HG02571 (cell line): ENCODE data around the gene KCNH1.
"Not testable (repeated sequence)": the region's sequence is repeated elsewhere in the genome, so short reads cannot be mapped to it uniquely, and the experiment has no call there.

Experiments
- ATAC-seq: cut with Tn5 transposase; IDR thresholded peaks from one replicate; pipeline ENCODE4 v1.9.1; 2021; ENCODE audit warnings: mild to moderate bottlenecking, moderate library complexity; ENCODE audit not compliant: unreplicated experiment

KCNH1 gene

GRCh38 chr1:210691039-210691610, 442.8 kb downstream of the KCNH1 start:
- ATAC-seq = no peak

GRCh38 chr1:210690236-210690635, 443.7 kb downstream of the KCNH1 start:
- no peak for ATAC-seq

GRCh38 chr1:210689826-210690225, 444.1 kb downstream of the KCNH1 start:
- ATAC-seq = no peak

- ATAC-seq = no peak
Observed at GRCh38 chr1:210688512-210689234, 445.3 kb downstream of the KCNH1 start.

- no peak for ATAC-seq
Observed at GRCh38 chr1:210687582-210688279, 446.2 kb downstream of the KCNH1 start.

- no peak for ATAC-seq
Observed at GRCh38 chr1:210686841-210687240, 447.1 kb downstream of the KCNH1 start.

GRCh38 chr1:210685295-210685650, 448.7 kb downstream of the KCNH1 start:
- ATAC-seq = no peak

- ATAC-seq = peak; percentile 95
Observed at GRCh38 chr1:210684466-210685294, 449.3 kb downstream of the KCNH1 start.

- no peak for ATAC-seq
Observed at GRCh38 chr1:210683403-210684047, 450.4 kb downstream of the KCNH1 start.

GRCh38 chr1:210681158-210681557, 452.8 kb downstream of the KCNH1 start:
- ATAC-seq = no peak

- no peak for ATAC-seq
Observed at GRCh38 chr1:210678306-210678705, 455.6 kb downstream of the KCNH1 start.

- ATAC-seq = no peak
Observed at GRCh38 chr1:210677533-210677932, 456.4 kb downstream of the KCNH1 start.

GRCh38 chr1:210676539-210676938, 457.4 kb downstream of the KCNH1 start:
- ATAC-seq = no peak

GRCh38 chr1:210674151-210674550, 459.8 kb downstream of the KCNH1 start:
- no peak for ATAC-seq

- ATAC-seq = no peak
Observed at GRCh38 chr1:210669951-210670350, 464.0 kb downstream of the KCNH1 start.

- ATAC-seq = no peak
Observed at GRCh38 chr1:210663730-210664573, 470.0 kb downstream of the KCNH1 start.

- no peak for ATAC-seq
Observed at GRCh38 chr1:210662291-210663050, 471.5 kb downstream of the KCNH1 start.

- ATAC-seq = not testable (repeated sequence)
Observed at GRCh38 chr1:210661520-210661919, 472.4 kb downstream of the KCNH1 start.

GRCh38 chr1:210657806-210658205, 476.1 kb downstream of the KCNH1 start:
- ATAC-seq = no peak
